Measurements from ENCODE around the gene SCN4A.
"Not testable (repeated sequence)": the region's sequence is repeated elsewhere in the genome, so short reads cannot be mapped to it uniquely, and the experiment has no call there.

The SCN4A gene

DNA sequence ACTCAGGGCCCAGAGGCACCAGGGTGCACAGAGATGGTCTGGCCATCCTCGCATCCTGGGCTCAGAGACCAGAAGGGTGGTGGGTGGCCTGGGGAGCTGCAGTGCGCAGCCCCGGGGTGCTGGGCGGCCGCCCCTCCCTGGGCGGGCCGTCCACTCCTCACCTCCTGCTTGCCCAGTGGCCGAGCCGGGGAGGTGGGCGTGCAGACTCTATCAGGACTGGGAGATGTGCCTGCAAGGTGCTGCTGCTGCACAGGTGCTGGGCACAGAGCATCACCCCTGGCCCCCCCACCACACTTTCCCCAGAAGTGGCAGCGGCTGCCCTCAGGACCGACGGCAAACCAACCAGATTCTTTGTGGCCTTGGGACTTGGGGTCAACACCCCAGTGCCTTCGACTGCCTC lies at the start of gene SCN4A:
SCN4A (minus strand) TSS at position 123 of the 400 bp plus-strand sequence; CDS start at position 46, 77 bp downstream.
- DNase-seq (ENCODE audit: low read depth): no peak

DNA sequence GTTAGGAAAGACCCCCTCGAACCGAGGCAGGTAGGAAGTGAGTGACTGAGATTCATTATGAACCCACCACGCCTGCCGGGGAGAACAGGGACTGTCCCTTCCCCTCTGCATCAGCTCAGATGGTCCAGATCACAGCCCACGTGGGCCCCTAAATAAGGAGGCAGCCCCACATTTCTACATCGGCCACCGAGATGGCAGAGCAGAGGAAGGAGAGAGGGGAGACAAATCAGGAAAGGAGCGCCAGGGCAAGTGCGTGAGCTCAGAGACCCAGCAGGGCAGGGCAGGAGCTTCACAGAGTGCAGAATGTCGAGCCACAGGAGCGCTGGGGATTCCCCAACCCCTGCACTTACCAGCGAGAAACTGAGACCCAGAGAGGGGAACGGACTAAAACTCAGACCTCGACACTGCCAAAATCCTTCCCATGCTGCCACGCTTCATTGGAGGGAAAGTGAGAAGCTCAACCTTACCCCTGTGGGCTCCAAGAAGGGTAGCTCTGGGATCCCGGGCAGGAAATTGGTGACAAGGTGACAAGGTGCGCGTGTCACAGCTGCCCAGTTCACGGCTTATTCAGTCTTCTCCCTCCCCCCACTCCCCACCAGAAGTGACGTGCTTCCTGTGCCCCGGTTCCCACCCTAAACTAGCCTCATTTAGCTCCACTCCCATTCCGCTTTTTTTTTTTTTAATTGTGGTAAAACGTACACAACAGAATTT lies 47.5 kb upstream of the SCN4A start, which contains the start of gene ICAM2:
ICAM2 (minus strand) TSS at position 578 of the 711 bp plus-strand sequence. CDS start 13,942 bp downstream, outside the sequence.
- peak; percentile 33 for DNase-seq (ENCODE audit: low read depth)

DNA sequence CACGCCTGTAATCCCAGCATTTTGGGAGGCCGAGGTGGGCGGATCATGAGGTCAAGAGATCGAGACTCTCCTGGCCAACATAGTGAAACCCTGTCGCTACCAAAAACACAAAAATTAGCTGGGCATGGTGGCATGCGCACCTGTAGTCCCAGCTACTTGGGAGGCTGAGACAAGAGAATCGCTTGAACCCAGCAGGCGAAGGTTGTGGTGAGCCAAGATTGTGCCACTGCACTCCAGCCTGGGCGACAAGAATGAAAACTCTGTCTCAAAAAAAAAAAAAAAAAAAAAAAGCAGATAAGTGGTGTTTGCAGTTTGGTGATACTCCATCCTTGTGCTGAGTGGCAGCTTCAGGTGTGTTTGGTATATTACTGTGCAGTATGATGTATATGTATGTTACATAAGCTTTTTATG lies 46.8 kb upstream of the SCN4A start:
- DNase-seq (ENCODE audit: low read depth): not testable (repeated sequence)

DNA sequence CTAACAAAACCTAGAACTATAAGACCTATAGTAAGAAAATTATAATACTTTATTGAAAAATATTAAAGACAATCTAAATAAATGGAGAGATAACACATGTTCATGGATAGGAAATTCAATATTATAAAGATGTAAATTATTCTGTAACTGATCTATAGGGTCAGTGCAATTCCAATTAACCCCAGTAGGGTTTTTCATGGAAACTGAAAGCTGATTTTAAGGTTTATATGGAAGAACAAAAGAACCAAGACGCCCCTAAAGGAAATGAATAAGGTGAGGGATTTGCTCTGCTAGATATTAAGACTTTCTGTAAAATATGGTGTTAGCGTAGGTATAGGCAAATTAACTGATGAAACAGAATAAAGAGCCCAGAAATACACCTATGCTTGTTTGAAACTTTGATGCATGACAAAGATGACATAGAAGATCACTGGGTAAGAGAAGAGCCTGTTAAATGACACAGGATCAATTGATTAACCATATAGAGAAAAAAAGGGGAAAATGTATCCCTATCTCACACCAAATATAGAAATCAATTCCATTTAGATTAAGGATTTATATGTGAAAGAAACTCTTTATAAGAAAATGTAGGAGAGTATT lies 44.8 kb upstream of the SCN4A start:
- peak; percentile 38 for DNase-seq (ENCODE audit: low read depth)

DNA sequence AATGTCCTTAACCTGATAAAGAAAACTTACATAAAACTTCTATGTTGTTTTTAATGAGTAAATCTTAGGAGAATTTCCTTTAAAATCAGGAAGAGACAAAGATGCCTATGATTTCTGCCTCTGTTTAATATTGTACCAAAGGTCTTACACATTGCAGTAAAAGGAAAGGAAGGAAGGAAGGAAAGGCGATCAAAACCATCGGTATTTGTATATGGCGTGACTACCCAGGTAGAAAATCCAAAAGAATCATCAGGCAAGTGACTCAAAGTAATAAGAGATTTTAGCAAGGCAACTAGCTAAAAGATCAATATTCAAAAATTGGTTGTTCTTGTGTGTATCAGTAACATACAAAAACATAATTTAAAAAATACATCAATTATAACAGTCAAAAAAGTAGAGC lies 44.3 kb upstream of the SCN4A start:
- DNase-seq (ENCODE audit: low read depth): no peak

DNA sequence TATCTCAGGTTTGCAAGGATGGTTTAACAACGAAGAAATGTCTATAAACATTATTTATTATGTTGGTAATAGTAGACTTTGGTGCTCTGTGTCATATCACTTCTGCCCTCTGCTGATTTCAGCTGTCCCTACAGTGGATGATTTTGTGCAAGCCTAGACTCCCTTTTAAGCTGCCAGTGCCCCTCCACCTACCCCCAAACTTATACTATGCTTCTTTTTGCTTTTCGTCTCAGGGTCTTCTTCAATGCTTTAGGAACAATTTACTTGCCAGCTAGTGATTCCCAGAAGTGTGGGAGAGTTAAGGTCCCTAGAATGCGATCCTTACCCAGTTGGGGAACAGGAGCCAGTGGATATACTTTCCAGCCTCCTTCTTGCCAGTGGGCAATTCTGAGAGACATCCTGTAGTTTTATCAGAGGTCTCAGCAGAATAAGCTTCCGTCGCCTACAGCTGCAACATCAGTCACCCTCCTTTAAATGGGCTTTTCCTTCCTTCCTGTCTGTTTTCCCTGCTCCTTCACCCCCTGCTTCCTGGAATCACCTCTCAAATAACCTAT lies 43.6 kb upstream of the SCN4A start:
- DNase-seq (ENCODE audit: low read depth): no peak

DNA sequence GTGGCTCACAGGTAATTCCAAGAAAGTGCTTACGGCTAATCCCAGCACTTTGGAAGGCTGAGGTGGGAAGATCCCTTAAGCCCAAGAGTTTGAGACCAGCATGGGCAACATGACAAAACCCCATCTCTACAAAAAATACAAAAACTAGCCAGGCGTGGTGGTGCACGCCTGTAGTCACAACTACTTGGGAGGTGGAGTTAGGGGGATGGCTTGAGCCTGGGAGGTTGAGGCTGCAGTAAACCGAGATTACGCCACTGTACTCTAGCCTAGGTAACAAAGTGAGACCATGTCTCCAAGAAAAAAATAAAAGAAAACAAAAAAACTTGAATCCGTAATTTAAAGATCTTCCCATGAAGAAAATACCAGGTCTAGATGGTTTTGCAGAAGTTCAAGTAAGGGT lies 42.7 kb upstream of the SCN4A start:
- DNase-seq (ENCODE audit: low read depth): no peak

DNA sequence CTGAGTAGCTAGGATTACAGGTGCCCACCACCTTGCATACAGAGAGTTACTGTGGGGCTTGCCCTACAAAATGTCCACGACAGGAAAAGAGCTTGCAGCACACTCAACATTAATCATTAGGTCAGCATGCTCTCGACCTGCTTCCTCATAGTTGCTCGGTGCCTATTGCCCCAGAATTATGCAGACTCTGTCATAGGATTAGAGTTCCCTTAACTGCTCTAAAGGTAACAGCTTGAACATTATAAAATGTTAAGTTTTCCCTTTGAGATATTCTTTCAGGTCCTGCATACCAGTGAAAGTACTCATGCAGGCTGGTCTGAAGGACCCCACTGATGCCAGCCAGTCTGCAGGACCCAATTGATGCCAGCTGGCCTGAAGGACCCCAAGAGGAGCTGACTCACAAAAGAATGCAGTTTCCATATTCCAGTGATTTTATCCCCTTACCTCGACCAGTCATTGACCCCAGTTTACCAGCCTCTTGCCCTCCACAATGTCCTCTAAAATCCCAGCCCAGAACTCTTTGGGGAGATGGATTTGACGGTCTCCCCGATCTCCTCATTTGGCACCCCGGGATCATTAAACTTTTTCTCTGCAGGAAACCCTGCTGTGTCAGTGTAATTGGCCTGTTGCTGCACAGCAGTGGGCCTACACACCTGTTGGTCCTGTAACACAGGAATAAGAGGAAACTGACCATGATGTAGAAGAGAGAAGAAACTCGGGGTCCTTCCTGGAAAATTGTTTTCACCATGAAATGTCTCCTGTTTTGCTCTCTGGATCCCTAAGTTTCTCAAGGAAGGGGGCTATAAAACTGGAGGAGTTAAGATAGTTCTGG lies 37.1 kb upstream of the SCN4A start:
- DNase-seq (ENCODE audit: low read depth): peak; percentile 75

DNA sequence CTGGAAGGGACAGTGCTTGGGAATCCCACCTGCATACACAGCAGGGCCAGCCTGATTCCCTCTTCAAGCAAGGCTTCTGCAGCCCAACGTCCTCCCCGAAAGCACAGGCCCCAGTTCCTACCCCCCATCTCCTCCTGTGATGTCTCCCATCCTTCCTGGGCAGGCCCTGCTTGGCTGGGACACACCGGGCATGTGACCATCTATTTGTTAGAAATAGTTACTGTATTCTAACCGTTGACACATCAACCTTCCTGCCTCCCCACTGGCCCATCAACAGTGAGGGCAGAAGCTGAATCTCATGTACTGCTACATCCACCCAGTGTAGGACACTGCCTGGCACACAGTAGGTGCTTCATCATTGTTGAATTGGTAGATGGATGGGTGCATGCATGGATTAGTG lies 36.1 kb upstream of the SCN4A start:
- no peak for DNase-seq (ENCODE audit: low read depth)

DNA sequence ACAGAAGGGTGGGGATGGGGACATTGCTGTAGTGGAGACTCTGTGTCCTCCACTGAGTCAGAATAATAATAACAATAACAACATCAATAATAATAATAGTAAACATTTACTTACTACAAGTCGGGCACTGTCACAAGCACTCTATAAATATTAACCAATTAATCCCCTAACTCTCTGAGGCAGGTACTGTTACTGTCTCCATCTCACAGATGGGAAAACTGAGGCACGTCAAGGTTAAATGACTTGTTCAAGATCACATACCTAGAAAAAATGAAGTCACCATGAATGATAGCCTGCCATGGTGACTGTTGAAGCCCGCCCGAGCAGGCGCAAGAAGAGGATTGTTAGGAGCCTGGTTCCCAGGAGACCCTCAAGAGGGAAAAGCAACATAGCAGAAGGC lies 35.6 kb upstream of the SCN4A start:
- DNase-seq (ENCODE audit: low read depth): no peak

DNA sequence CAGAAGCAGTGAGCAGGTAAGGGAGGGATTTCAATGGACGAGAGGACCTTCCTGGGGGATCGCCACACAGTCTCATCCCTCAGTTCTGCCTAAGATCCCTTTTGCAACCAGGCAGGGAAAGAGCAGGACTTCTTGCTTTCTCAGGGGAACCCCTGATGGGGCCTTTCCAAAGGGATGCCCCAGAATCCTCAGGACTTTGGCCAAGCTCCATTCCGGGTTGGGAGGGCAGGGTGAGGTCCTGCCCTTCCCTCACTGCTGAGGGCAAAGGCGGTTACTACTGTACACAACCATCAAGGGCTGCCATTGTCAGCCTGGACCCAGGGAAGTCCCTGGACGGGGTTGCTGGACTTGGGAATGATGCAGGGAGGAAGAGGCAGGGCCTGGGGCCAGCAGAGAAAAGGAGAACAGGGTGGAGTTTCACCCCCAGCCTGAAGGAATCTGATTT lies 35.1 kb upstream of the SCN4A start:
- DNase-seq (ENCODE audit: low read depth): no peak

DNA sequence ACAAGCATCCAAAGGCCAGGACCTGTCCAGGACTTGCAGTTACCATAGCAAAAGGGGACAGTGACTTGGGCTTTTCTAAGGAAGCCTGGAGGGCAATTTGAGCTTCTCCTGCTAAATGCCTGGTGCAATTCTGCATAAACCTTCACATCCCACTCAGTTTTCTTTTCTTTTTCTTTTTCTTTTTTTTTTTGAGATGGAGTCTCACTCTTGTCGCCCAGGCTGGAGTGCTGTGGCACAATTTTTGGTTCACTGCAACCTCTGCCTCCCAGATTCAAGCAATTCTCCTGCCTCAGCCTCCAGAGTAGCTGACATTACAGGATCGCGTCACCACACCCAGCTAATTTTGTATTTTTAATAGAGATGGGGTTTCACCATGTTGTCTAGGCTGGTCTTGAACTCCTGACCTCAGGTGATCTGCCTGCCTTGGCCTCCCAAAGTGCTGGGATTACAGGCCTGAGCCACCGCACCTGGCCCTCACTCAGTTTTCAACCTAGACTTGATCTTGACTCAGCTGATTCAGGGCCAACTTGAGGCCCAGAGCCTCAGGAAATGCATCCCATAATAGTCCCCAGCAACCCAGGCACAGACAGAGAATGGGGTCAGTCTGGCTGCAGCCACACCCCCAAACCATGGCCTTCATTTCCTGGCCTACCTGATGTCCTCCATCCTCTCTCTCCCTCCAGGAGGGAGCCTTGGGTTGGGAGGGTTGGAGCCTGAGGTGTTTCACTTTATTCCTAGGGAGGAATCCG lies 34.5 kb upstream of the SCN4A start:
- DNase-seq (ENCODE audit: low read depth): not testable (repeated sequence)

DNA sequence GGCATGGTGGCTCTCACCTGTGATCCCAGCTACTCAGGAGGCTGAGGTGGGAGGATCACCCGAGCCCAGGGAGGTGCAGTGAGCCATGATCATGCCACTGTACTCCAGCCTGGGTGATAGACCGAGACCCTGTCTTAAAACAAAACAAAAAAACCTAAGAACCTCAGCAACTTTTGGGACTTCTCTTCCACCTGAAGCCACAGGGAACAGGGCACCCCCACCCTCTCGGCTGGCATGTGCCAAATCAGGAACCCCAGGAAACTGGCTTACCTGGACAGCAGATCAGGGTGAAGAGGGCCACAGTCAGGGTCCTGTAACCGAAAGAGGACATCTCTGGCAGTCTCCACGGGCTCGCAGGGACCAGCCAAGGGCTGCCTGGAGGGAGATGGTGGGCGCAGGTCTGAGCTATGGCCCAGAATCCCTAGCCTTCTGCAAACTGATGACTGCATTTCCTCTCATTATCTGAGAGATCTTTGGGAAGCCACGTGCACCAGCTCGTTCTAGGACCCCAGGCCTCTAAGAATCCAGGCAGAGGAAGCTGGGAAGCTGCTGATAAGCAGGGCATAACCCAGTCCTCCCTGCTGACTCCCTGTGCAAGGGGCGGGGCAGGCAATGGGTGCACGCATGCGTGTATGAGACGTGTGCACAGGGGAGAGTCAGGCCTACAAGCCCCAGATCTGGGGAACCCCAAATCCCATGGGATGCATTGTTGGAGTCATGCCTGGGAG lies 33.8 kb upstream of the SCN4A start:
- no peak for DNase-seq (ENCODE audit: low read depth)

DNA sequence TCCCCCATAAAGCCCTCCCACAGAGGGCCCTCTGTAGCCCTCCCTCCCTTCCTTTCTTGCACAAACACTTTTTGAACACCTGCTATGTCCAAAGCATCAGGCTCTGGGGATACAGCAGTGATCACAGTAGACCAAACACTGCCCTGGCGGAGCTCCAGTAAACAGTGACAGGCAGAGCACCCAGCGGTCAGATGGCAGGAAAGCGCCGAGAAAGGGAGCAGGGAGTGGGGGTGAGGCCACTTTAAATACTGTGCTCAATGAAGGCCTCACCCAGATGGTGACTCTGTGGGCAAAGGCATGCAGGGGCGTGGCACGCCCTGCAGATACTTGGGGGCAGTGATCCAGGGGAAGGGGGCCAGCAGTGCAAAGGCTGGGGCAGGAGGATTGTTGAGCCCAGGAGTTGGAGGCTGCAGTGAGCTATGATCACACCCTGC lies 33.0 kb upstream of the SCN4A start:
- no peak for DNase-seq (ENCODE audit: low read depth)

DNA sequence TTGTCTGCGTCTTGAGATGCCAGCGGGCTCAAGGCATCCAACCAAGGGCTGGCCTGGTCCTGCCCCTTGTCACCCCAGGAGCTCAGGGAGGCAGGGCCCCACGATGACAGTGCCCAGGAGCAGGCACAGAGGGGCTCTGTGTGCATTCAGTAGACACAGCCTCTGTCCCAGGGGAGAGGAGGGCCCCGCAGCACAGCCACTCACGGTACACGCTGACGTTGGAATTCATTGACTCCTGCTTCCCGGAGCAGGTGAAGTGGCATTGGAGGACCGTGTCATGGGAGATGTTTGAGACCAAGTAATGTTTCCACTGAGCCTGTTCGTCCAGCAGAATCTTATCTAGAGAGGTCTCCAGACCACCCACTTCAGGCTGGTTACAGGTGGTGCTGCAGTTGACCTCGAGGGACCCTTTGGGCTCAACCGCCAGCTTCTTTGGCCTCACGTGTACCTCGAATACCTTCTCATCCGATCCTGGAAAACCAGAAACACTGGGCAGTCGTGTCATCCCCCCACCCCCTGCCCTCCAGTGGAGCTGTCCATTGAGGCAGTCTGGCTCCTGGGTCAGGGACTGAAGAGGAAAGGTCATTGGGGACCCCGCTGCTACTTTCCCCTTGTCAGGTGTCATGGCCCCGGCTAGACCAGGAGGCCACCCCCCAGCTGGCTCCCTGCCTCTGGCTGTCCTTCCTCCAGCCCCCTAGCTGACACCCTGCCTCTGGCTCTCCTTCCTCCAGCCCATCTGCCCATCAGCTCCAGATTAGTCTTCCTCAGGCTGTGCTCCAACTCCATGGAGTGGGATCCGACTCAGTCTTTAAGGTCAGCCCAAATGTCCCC lies 32.4 kb upstream of the SCN4A start:
- DNase-seq (ENCODE audit: low read depth): no peak

DNA sequence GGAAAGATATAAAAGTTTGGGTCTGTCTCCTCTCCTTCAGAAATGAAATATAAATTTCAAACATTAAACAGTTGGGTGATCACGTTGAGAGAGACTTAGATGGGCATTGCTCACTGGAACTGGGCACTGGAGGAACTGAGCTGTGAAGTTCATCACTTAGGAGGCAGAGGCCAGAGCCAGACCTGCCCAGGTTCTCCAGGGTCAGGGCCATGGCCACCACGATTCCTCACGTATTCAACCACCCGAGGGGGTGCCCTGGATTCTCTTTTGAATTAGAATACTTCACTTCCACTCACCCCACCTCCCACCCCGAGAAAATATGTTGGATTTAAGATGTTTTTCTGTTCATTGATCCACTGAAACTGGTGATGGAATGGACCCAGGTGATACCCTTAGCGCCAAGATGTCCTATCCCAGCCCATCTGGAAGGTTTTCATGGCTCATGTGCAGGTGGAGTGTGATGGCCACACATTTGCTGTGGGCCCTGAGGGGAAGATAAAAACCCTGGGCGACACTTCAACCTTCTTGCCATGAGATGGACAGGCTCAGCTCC lies 31.6 kb upstream of the SCN4A start:
- no peak for DNase-seq (ENCODE audit: low read depth)

DNA sequence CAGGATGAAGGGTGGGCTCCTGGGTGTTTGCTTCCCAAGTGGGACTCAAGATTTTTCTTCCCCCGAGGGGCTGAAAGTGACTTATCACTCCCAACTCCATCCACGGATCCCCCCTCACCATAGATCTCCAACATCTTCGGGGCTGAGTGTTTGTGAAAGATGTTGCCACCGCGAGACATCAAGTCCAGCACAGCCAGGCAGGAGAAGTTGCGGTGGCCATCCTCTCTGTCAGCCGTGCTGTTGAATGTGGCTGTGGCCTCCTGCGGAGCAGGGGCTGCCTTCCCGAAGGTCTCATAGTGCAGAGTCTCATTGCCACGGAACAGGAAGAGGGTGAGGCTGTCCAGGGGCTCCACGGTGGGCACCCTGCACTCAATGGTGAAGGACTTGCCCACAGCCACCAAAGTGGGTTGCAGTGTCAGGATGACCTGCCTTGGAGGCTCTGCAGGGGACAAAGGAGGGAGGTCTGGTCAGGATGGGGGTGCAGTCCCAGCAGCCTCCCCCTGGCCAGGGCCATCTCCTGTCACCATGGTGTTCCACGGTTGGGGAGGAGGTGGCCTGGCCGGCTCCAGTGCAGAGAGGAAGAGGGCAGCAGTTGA lies 30.9 kb upstream of the SCN4A start:
- DNase-seq (ENCODE audit: low read depth): no peak

DNA sequence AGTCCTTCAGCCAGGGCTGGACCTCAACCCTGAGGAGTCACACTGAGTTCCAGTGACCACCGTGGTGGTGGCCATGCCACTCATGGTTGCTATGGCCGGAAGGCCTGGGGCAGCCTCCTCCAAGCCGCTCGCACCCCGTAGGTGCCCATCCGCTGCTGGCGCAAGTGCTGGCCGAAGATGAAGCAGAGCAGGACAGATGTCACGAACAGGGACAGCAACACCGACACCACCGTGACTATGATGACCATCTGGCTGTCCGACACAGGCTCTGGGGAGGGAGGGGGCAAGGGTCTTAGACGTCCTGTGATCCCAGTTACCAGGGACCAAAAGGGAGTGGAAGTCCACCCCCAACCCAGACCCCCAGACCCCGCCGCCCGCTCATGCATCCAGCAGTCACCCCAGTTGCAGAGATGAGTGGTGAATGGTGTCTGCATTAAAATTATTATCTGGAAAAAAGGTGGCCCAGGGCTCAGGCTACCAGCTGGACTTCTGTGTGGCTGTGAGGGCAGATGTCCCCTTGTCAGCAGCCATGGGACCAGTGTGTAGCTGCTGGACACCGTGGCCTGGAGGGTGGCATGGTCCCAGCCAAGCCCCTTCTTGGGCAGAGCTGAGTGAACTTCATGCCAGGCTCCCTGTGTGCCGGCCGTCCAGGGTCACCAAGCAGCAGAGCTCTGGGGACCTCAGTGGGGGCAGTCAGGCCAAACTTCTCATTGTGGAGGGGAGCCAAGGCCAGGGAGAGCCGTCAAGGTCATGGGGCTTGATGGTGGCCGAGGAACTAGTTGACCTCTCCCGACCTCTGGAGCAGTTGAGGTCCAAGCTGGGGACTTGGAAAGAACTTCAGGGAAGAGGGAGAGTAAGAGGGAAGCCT lies 30.2 kb upstream of the SCN4A start:
- no peak for DNase-seq (ENCODE audit: low read depth)

All from ELR (cell line).